ENCODE measurements around the gene CST4.

Gene CST4

GRCh38 chr20:23656372-23656771 is 32.5 kb downstream of the CST4 start:
- TF ChIP-seq ZFX (IDR thresholded peaks at IDR 0.05; ENCODE audit: borderline replicate concordance) (no peak), CTCF (IDR thresholded peaks at IDR 0.05) (no peak)
- no peak overlapping the region for H3K27ac ChIP-seq

GRCh38 chr20:23655491-23656211 is 33.2 kb downstream of the CST4 start:
- no peak for TF ChIP-seq CTCF (IDR thresholded peaks at IDR 0.05)
- TF ChIP-seq ZFX (IDR thresholded peaks at IDR 0.05; ENCODE audit: borderline replicate concordance): no peak

GRCh38 chr20:23654717-23655116 is 34.1 kb downstream of the CST4 start:
- TF ChIP-seq CTCF (IDR thresholded peaks at IDR 0.05) (no peak), ZFX (IDR thresholded peaks at IDR 0.05; ENCODE audit: borderline replicate concordance) (no peak)
- no peak overlapping the region for H3K27ac ChIP-seq

More at GRCh38 chr20:23655491-23656211, 33.2 kb downstream of the CST4 start:
- H3K27ac ChIP-seq: no peak overlapping the region

- TF ChIP-seq ZFX (IDR thresholded peaks at IDR 0.05; ENCODE audit: borderline replicate concordance) (no peak), CTCF (IDR thresholded peaks at IDR 0.05) (no peak)
- H3K27ac ChIP-seq: no peak overlapping the region
Measured at GRCh38 chr20:23654000-23654399, 34.8 kb downstream of the CST4 start.

GRCh38 chr20:23653400-23653938 is 35.4 kb downstream of the CST4 start:
- TF ChIP-seq ZFX (IDR thresholded peaks at IDR 0.05; ENCODE audit: borderline replicate concordance) (no peak), CTCF (IDR thresholded peaks at IDR 0.05) (no peak)
- no peak overlapping the region for H3K27ac ChIP-seq

GRCh38 chr20:23652926-23653325 is 35.9 kb downstream of the CST4 start:
- TF ChIP-seq CTCF (IDR thresholded peaks at IDR 0.05) (no peak), ZFX (IDR thresholded peaks at IDR 0.05; ENCODE audit: borderline replicate concordance) (no peak)

GRCh38 chr20:23652371-23652770 is 36.5 kb downstream of the CST4 start:
- no peak for TF ChIP-seq CTCF (IDR thresholded peaks at IDR 0.05)
- no peak overlapping the region for H3K27ac ChIP-seq

More at GRCh38 chr20:23652926-23653325, 35.9 kb downstream of the CST4 start:
- no peak overlapping the region for H3K27ac ChIP-seq

All from 22Rv1 (cell line).